Trophoblast cell (in vitro differentiated cells and primary cell): ENCODE data around the gene NME5.

Experiments
- DNase-seq, 2 donors: peaks; one replicate each; pipeline ENCODE4 v3.0.0-alpha.2; 2016
- H2AFZ ChIP-seq: 2 replicates; pipeline ENCODE4 v1.6.1; 2013; ENCODE audit warnings: low read length, moderate library complexity, mild to moderate bottlenecking; ENCODE audit not compliant: insufficient read depth, poor library complexity
- H2AK5ac ChIP-seq: 2 replicates; pipeline ENCODE4 v1.6.1; 2013; ENCODE audit warnings: mild to moderate bottlenecking, low read length
- H2BK120ac ChIP-seq: 2 replicates; pipeline ENCODE4 v1.6.1; 2013; ENCODE audit warnings: low read length, mild to moderate bottlenecking, moderate library complexity; ENCODE audit not compliant: insufficient read depth, poor library complexity
- H2BK12ac ChIP-seq: 2 replicates; pipeline ENCODE4 v1.6.1; 2013; ENCODE audit warnings: mild to moderate bottlenecking, low read length, moderate library complexity
- H2BK5ac ChIP-seq: 2 replicates; pipeline ENCODE4 v1.6.1; 2013; ENCODE audit warnings: low read length, low read depth, moderate library complexity, mild to moderate bottlenecking; ENCODE audit not compliant: poor library complexity
- H3K14ac ChIP-seq: 2 replicates; pipeline ENCODE4 v1.6.1; 2013; ENCODE audit warnings: mild to moderate bottlenecking, low read length
- H3K18ac ChIP-seq: 2 replicates; pipeline ENCODE4 v1.6.1; 2013; ENCODE audit warnings: mild to moderate bottlenecking, low read length
- H3K23ac ChIP-seq: 2 replicates; pipeline ENCODE4 v1.6.1; 2013; ENCODE audit warnings: low read length
- H3K27ac ChIP-seq: 2 replicates; pipeline ENCODE4 v1.5.1; 2013; ENCODE audit warnings: low read depth, mild to moderate bottlenecking, inconsistent platforms, low read length, moderate library complexity
- H3K27me3 ChIP-seq: 2 replicates; pipeline ENCODE4 v1.6.1; 2013; ENCODE audit warnings: inconsistent platforms, mild to moderate bottlenecking, low read length, moderate library complexity; ENCODE audit not compliant: insufficient read depth
- H3K36me3 ChIP-seq, 2 experiments: 1 replicate in 1 of 2; 2 replicates in 1 of 2; pipeline ENCODE4 v1.6.1; 2013; ENCODE audit warnings: low read length in 2 of 2, mild to moderate bottlenecking in 2 of 2, moderate library complexity in 1 of 2; ENCODE audit not compliant: insufficient read depth in 2 of 2, control insufficient read depth in 1 of 2
- H3K4ac ChIP-seq: 2 replicates; pipeline ENCODE4 v1.6.1; 2013; ENCODE audit warnings: low read depth, mild to moderate bottlenecking, low read length, moderate library complexity
- H3K4me1 ChIP-seq, 2 experiments: 1 replicate in 1 of 2; 2 replicates in 1 of 2; pipeline ENCODE4 v1.6.1; 2013; ENCODE audit warnings: low read length in 2 of 2, mild to moderate bottlenecking in 2 of 2, moderate library complexity in 1 of 2; ENCODE audit not compliant: insufficient read depth in 2 of 2, control insufficient read depth in 1 of 2
- H3K4me2 ChIP-seq: 2 replicates; pipeline ENCODE4 v1.6.1; 2013; ENCODE audit warnings: inconsistent platforms, mild to moderate bottlenecking, low read length, moderate library complexity
- H3K4me3 ChIP-seq: 2 replicates; pipeline ENCODE4 v1.5.1; 2013; ENCODE audit warnings: mild to moderate bottlenecking, low read depth, low read length, inconsistent platforms
- H3K79me1 ChIP-seq: one replicate; pipeline ENCODE4 v1.6.1; 2013; ENCODE audit warnings: low read length
- H3K79me2 ChIP-seq: 2 replicates; pipeline ENCODE4 v1.6.1; 2013; ENCODE audit warnings: low read length, mild to moderate bottlenecking; ENCODE audit not compliant: control insufficient read depth, insufficient read depth, poor library complexity
- H3K9ac ChIP-seq: 2 replicates; pipeline ENCODE4 v1.6.1; 2013; ENCODE audit warnings: mild to moderate bottlenecking, low read length
- H3K9me3 ChIP-seq: 2 replicates; pipeline ENCODE4 v1.6.1; 2013; ENCODE audit warnings: low read depth, mild to moderate bottlenecking, control low read depth, inconsistent platforms, low read length; ENCODE audit not compliant: insufficient read depth
- H4K12ac ChIP-seq: 2 replicates; pipeline ENCODE4 v1.6.1; 2013; ENCODE audit warnings: low read depth, mild to moderate bottlenecking, low read length, moderate library complexity
- H4K8ac ChIP-seq: 2 replicates; pipeline ENCODE4 v1.6.1; 2013; ENCODE audit warnings: low read depth, mild to moderate bottlenecking, low read length, moderate library complexity
- H4K91ac ChIP-seq: one replicate; pipeline ENCODE4 v1.6.1; 2013; ENCODE audit warnings: low read depth, mild to moderate bottlenecking, low read length, moderate library complexity
- WGBS: extraction: QIAGEN DNeasy Blood & Tissue Kit; methylation state at CpG from one replicate; pipeline ENCODE4 v1.1.7; 2013; ENCODE audit warnings: missing lambda C conversion rate; ENCODE audit not compliant: insufficient read length, insufficient coverage; ENCODE audit errors: extremely low coverage; 5-methylcytosine and 5-hydroxymethylcytosine counted together

Gene NME5

GRCh38 chr5:138102454-138103318 lies 36.5 kb downstream of the NME5 start:
- Histone ChIP-seq H3K27me3 (no peaks in the 10 kb centered on the region), H4K12ac (no peak overlapping the region), H4K8ac (no peak overlapping the region), H3K4ac (no peak overlapping the region), H3K4me1 (no peaks in the 10 kb centered on the region), H3K14ac (no peak overlapping the region), H3K27ac (no peak overlapping the region), H3K9ac (no peak overlapping the region), H2AFZ (no peak overlapping the region), H3K9me3 (no peaks in the 10 kb centered on the region), H3K18ac (no peak overlapping the region), H2AK5ac (no peak overlapping the region), H3K4me3 (no peak overlapping the region), H3K79me1 (no peaks in the 10 kb centered on the region), H3K4me2 (no peak overlapping the region), H2BK5ac (no peak overlapping the region), H3K23ac (no peak overlapping the region), H3K36me3 (no peaks in the 10 kb centered on the region), H3K79me2 (no peaks in the 10 kb centered on the region), H2BK120ac (no peak overlapping the region), H2BK12ac (no peak overlapping the region), H4K91ac (no peak overlapping the region)
- no peak for DNase-seq
- no CpG with 5 or more reads among the region's 7 CpGs for WGBS

DNA sequence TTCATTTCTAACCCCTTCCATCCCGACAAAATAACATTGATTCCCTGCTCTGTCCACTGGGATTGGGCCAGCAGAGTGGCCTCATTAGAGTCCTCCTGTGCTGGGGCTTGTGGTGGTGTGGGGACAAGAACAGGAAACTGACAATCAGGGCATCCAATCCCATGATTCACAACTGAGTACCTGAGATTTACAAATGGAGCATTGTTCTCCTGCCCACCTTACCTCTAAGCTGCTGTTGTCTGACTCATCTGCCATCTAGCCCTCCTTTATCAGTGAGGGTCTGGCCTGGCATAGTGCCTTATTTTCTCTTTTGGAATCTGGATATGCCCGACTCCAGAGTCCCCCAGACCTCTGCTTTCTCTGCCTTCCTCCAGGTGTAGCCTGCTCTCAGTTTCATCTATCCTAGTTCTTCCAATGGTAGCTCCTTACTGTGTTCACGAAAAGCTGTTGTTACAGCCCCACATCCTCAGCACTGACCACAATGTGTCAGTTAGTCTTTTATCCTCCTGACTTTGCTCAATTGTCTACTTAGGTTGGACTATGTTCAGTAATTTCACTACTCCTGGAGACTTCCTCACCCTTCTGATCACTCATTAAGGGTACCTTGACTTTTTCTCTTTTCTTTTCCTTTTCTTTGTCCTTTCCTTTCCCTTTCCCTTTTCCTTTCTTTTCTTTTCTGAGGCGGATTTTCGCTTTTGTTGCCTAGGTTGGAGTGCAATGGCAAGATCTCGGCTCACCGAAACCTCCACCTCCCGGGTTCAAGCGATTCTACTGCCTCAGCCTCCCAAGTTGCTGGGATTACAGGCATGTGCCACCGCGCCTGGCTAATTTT lies 42.0 kb downstream of the NME5 start:
- Histone ChIP-seq H3K18ac (no peak overlapping the region), H4K8ac (no peak overlapping the region), H3K79me2 (no peaks in the 10 kb centered on the region), H2BK5ac (no peak overlapping the region), H3K9me3 (no peaks in the 10 kb centered on the region), H3K4me3 (no peak overlapping the region), H3K27me3 (no peaks in the 10 kb centered on the region), H4K91ac (no peak overlapping the region), H4K12ac (no peak overlapping the region), H3K4me2 (no peak overlapping the region), H3K4me1 (no peaks in the 10 kb centered on the region), H3K27ac (no peak overlapping the region), H3K4ac (no peak overlapping the region), H2AFZ (no peak overlapping the region), H2AK5ac (no peak overlapping the region), H3K36me3 (no peaks in the 10 kb centered on the region), H3K9ac (no peak overlapping the region), H2BK120ac (no peak overlapping the region), H2BK12ac (no peak overlapping the region), H3K14ac (no peak overlapping the region), H3K79me1 (no peaks in the 10 kb centered on the region), H3K23ac (no peak overlapping the region)
- no peak for DNase-seq
- WGBS: no CpG with 5 or more reads among the region's 11 CpGs

GRCh38 chr5:138096363-138096762 lies 42.9 kb downstream of the NME5 start:
- H3K4me2 ChIP-seq: no peak overlapping the region
- H3K4me3 ChIP-seq: no peak overlapping the region
- H3K14ac ChIP-seq: no peak overlapping the region
- H2AK5ac ChIP-seq: no peak overlapping the region
- no peaks in the 10 kb centered on the region for H3K4me1 ChIP-seq
- no peak overlapping the region for H3K23ac ChIP-seq
- no peak overlapping the region for H4K8ac ChIP-seq
- no peak overlapping the region for H2BK120ac ChIP-seq
- H3K27me3 ChIP-seq: no peaks in the 10 kb centered on the region
- H2AFZ ChIP-seq: no peak overlapping the region
- no peak overlapping the region for H3K9ac ChIP-seq
- H3K4ac ChIP-seq: no peak overlapping the region
- no peaks in the 10 kb centered on the region for H3K36me3 ChIP-seq
- WGBS: no CpG with 5 or more reads among the region's 2 CpGs
- no peak overlapping the region for H2BK12ac ChIP-seq
- H2BK5ac ChIP-seq: no peak overlapping the region
- no peak overlapping the region for H4K12ac ChIP-seq
- no peaks in the 10 kb centered on the region for H3K79me2 ChIP-seq
- H3K18ac ChIP-seq: no peak overlapping the region
- DNase-seq: no peak
- H4K91ac ChIP-seq: no peak overlapping the region
- no peaks in the 10 kb centered on the region for H3K9me3 ChIP-seq
- H3K79me1 ChIP-seq: no peaks in the 10 kb centered on the region
- no peak overlapping the region for H3K27ac ChIP-seq

DNA sequence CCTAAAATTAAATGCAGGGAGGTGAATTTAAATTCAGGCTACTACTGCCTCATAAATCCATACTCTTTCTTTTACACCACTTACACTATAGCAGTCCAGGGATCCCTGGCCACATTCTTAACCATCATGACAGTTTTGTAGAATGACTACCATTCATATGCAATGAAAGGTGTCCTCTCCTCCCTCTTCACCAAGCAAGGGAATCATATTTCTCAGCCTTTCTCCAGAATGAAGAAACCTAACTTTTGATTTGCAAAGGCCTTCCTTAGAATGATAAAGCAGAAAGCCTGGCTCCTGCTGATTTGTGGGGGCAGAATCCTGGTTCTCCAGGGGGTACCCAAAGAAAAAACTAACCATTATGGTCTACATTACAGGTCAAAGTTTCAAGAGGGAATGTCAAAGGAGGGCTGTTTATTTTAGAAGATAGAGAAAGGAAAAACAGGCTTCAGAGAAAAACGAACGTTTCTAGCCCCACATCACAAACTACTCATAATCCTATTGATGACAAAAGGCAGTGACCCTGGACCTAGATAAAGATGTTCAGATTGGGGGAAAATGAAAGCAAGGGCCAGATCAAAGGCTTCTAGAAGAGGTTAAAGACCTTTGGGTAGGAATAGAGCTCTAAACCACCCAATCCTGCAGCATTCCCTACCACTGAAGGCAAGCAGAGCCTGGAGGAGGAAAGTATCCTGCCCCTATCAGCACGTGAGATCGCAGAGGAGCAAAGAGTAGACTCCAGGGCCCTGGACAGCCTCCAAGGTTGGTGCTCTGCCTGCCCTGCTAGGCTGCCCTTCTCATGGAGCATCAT lies 43.9 kb downstream of the NME5 start:
- Histone ChIP-seq H4K8ac (no peak overlapping the region), H3K27ac (no peak overlapping the region), H3K79me1 (no peaks in the 10 kb centered on the region), H2BK120ac (no peak overlapping the region), H4K12ac (no peak overlapping the region), H3K79me2 (no peaks in the 10 kb centered on the region), H4K91ac (no peak overlapping the region), H3K4me3 (no peak overlapping the region), H3K4me1 (no peaks in the 10 kb centered on the region), H3K27me3 (no peaks in the 10 kb centered on the region), H3K9ac (no peak overlapping the region), H3K4me2 (no peak overlapping the region), H2AK5ac (no peak overlapping the region), H2BK5ac (no peak overlapping the region), H3K18ac (no peak overlapping the region), H2BK12ac (no peak overlapping the region), H2AFZ (no peak overlapping the region), H3K14ac (no peak overlapping the region), H3K9me3 (no peaks in the 10 kb centered on the region), H3K4ac (no peak overlapping the region), H3K23ac (no peak overlapping the region), H3K36me3 (no peaks in the 10 kb centered on the region)
- no peak for DNase-seq
- no CpG with 5 or more reads among the region's 4 CpGs for WGBS
